NCI-H524 treated with DMSO at 0.1 percent for 48 hours (cell line): ENCODE results near the gene PRUNE2.

Experiments
- DNase-seq: peaks from one replicate; lab custom pipeline; 2025; lab: John Stamatoyannopoulos, UW

Gene PRUNE2

GRCh38 chr9:76901801-76902200 is 4.1 kb downstream of the PRUNE2 start:
- DNase-seq = no peak

GRCh38 chr9:76900884-76901440 is 5.0 kb downstream of the PRUNE2 start:
- DNase-seq = no peak

DNA sequence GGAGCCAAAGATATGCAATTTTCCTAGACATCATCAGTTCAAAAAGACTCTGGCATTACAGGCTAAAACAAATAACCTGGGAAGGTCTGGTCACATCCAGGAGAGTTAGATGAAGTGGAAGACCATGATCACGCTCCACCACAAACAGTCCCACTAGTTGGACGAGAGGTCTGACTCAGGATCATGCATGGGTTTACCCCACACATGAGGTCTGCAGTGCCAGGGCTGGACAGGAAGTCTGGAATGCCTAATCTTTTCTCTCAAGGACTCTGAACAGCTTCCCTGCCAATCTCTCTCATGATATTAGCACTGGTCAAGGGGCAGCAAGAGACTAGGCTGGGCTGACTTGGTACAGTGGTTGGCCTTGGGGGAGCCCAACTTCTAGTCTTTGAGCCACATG is 7.1 kb downstream of the PRUNE2 start:
- no peak for DNase-seq

- no peak for DNase-seq
These were observed 7.9 kb downstream of the PRUNE2 start for GRCh38 chr9:76897804-76898525.

DNA sequence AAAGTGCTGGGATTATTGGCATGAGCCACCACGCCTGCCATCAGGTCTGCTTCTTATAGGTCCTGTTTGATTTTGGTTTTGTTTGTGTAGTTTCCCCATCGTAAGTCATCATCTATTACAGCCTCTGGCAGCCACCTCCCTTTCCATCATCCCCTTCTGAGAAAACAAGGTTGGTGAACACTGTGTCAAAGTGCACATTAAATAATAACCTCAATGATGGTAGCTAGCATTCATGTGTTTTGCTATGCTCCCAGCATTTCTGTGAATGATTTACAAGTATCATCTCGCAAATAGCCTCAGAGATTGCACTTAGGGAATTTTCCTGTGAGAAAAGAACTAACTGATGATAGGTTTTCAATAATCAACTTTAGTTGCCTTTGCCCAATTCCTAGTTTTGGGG is 9.9 kb downstream of the PRUNE2 start:
- no peak for DNase-seq

- no peak for DNase-seq
These were observed 10.7 kb downstream of the PRUNE2 start for GRCh38 chr9:76895186-76895585.

- no peak for DNase-seq
These were observed 11.7 kb downstream of the PRUNE2 start for GRCh38 chr9:76894198-76894597.

GRCh38 chr9:76893395-76893932 is 12.4 kb downstream of the PRUNE2 start:
- no peak for DNase-seq

DNA sequence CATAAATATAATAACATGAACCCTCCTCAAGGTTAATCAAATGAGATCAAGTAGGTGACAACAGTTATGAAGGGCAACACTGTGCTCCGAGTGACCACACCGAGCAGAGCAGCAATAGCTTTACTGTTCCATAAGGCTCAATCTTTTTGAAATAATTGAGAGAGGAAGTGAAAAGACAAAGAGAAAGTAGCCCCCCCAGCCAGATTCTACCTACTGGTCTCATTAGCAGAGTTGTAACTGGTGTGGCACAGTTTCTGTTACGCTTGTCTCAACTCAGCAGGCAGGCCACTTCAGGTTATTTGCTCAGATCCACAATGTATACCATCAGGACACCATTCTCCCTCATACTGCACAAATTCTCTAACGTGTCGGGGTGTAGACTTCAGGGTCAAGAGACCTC is 14.0 kb downstream of the PRUNE2 start:
- no peak for DNase-seq

DNA sequence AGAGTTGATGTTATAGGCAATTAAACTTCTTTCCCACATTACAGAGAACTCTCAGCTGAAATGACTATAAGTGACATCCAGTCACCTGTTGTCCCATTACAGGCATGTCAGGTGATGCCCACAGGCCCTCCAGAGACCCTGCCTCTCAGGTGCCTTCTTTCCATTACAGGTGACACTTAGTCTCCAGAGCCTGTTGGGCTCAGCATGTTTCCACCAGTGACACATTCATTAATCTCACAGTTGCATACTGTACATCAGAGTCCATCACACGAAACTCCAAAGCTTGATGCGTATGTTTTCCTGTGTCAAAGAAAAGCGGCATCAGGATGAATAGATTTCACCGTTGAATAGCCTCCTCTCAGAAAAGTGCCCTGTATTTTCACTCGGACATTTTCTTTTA is 14.6 kb downstream of the PRUNE2 start:
- no peak for DNase-seq

DNA sequence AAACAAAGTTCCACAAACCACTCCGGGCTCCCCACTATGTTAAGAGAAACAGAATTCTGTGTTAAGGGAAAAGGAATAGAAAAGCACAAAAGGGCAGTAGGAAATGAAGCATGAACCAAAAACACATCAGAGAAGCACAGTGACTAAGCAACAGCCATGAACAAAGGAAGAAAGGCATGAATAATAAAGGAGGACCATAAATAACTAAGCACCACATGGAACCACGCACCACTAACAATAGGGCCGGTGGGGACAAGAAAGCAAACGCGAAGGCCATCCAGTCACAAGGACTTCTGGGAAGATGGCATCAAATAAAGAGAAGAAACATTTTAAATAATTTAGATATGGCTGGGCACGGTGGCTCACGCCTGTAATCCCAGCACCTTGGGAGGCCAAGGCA is 18.0 kb downstream of the PRUNE2 start:
- no peak for DNase-seq

DNA sequence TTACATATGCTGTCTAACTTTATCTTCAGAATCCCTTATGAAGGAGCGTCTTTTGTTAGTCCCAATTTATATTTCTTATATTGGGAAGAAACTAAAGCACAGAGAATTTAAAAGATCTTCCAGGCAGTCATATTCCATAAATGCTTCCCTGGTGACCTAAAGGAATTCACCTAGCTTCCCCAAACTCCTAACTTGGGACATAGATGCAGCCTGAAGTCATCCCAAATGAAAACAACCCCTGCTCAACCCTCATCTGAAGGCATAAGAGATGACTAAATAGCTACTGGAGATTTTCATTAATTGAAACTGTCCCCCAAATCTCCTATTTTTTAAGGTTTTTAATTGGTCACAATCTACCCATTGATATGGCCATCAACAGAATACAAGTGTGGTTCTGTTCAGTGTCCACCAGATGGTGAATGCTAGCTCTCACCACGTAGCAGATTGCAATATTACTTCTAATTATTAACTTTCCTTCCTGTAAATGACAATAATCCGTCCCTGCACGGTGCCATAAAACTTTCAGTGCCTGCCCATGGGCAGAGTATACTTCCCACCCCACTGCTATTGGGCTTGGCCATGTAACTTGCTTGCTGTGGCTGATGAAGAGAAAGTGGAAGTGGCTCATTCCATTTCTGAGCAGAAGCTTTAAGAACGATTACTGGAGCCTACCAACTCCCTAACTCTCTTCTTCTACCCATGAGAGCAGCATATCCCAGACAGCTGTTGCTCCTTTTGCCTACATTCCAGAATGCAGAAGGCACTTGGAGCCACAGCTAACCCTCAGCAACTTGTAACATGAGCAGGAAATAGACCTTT is 18.7 kb downstream of the PRUNE2 start:
- DNase-seq = no peak

DNA sequence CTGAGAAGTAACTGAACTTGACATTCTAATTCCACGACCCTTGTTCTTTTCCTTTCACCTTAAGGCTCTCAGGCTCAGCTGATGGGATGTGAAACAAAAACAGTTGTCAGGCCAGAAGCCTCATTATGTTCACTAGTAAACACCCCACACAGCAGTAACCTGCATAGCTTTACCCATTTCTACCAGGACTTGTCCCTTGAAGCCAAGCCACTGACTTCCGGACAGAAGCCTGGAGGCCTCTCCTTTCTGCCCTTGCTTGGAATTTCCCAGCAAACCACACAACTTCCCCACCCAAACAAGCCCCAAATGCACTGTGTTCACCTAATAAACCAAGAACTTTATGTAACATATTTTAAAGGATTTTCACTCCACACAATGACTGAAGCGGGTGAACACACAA is 19.6 kb downstream of the PRUNE2 start:
- no peak for DNase-seq

DNA sequence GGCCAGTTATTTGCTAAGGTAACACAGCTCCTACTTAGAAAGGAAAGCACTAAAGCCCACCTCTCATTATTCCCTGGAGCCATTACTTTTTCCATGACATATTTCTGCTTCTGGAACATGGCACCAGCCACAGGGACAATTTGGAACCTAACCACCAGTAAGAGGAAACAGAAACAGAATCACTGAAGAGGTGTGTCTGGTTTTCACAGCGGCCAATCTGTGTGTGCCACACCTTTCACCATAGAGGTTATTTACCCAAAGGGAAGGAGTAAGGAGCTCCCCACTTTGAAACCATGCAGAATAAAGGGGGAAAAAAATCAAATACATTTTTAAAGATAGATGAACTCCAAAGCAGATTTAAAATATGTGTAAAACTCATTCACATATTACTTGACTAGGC is 21.1 kb downstream of the PRUNE2 start:
- no peak for DNase-seq

DNA sequence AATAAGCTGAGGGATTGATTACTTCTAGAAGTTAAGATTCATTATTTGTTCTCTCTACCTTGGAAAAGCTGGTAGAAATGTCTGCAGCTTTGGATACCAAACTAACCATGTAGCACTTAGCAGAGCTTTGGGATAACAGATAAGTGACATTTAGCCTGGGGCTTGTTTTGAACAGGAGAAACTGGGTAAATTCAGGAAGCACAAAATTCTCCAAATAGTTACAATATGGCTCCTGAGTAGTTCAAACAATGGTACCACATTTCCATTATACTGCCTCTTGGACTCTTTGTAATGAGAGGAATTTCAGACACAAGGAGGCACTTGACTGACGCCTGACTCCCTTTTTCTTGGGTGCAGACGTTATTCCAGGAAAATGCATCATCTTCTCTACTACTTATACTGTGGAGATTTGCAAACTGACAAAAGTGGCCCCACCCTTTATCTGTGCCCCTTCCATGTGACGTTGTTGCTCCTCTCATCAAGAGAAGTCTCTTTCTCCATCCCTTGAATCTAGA is 22.5 kb downstream of the PRUNE2 start:
- DNase-seq = no peak

DNA sequence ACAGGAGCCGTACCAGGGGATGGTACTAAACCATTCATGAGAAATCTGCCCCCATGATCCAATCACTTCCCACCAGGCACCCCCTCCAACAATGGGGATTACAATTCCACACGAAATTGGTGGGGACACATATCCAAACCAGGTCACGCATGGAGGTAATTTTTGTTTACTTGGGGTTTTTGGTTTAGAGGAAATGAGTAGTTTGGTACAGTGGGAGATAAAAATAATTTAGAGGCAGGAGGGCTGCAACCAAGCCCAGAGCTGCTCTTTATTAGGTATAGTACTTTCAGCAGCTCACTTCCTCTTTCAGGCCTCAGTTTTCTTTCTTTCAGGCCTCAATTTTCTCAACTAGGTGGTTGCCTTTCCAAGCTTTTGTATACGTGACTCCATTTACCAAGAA is 23.2 kb downstream of the PRUNE2 start:
- DNase-seq = no peak

- no peak for DNase-seq
These were observed 25.7 kb downstream of the PRUNE2 start for GRCh38 chr9:76880210-76880609.

DNA sequence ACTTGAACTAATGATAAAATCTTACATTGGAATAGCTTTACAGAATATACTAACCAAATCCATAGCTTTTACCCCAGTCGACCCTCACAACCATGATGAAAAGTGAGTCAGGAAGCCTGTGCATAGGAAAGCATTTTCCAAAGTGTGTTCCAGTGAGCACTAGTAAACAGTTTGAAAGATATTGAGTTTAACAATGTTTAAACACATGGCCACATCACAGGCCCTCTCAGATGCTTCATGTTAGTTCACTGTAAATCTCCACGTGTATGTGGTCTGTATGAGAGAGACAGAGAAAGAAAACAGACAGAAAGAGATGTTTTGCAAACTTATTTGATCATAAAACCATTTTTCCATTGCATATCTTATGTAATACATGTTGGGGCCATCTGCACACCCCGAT is 27.0 kb downstream of the PRUNE2 start:
- no peak for DNase-seq

DNA sequence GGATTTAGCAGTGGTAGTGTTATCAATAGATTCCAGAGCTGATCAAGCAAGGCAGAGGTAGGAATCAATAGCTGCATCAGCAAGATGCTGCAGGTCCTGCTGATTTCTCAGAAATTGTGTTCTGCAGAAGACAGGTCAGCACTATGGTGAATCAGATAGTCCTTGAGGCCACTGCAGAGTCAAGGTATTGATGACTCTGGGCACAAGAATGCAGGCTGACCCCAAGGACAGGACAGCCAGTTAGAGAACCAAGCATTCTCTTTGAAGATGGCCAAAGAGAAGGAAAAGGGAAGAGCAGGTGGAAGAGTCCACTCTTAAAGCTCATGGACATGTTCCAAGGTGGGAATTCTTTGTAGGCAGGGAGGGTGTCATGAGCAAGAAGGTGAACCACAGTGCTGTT is 28.0 kb downstream of the PRUNE2 start:
- DNase-seq = no peak

DNA sequence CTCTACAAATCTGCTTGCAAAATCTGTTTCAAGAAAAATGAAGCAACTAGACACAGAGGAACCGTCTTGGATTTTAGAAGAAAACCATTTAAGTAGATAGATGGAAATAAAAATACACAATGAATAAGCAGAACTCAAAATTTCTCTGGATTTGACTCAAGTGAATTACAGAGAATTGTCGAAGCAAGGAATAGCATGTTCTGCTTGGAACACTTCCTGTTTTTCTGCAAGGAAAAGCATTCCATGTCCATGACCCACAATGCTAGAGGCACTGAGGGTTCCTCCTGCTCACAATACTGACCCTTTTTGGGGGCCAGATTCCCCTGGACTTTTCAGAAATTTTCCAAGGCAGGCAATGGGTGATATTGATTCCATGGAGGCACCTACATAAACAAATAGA is 29.8 kb downstream of the PRUNE2 start:
- no peak for DNase-seq

GRCh38 chr9:76873821-76874220 is 32.1 kb downstream of the PRUNE2 start:
- no peak for DNase-seq

GRCh38 chr9:76873056-76873792 is 32.7 kb downstream of the PRUNE2 start:
- no peak for DNase-seq
